ENCODE results near the gene AOAH.
A peak's percentile ranks its signal among the peaks of the same experiment; 100 is the strongest.
"Not testable (repeated sequence)": the region's sequence is repeated elsewhere in the genome, so short reads cannot be mapped to it uniquely, and the experiment has no call there.

Gene AOAH

GRCh38 chr7:36497176-36497575, 227.1 kb downstream of the AOAH start:
- DNase-seq = not testable (repeated sequence)

DNA sequence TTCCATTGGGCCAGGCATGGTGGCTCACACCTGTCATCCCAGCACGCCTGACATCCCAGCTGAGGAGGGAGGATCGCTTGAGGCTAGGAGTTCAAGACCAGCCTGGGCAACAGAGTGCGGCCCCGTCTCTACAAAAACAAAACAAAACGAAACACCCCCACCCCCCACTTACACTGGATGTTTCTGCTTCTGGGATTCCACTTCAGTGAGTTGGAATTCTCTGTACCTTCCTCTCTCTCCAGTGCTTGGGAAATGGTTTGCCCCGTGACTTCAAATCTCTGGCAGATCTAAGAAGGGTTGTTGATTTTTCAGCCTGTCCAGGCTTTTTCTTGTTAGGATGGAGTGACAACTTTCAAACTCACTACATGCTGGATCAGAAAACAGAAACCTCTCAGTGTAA, 227.7 kb downstream of the AOAH start:
- no peak for DNase-seq

- no peak for DNase-seq
Observed at GRCh38 chr7:36491317-36491716, 233.0 kb downstream of the AOAH start.

GRCh38 chr7:36490419-36490830, 233.9 kb downstream of the AOAH start:
- peak; percentile 71 for DNase-seq

DNA sequence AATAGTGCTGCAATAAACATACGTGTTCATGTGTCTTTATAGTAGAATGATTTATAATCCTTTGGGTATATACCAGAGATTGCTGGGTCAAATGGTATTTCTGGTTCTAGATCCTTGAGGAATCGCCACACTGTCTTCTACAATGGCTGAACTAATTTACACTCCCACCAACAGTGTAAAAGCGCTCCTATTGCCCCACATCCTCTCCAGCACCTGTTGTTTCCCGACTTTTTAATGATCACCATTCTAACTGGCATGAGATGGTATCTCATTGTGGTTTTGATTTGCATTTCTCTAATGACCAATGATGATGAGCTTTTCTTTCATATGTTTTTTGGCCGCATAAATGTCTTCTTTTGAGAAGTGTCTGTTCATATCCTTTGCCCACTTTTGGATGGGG, 235.6 kb downstream of the AOAH start:
- DNase-seq = not testable (repeated sequence)

DNA sequence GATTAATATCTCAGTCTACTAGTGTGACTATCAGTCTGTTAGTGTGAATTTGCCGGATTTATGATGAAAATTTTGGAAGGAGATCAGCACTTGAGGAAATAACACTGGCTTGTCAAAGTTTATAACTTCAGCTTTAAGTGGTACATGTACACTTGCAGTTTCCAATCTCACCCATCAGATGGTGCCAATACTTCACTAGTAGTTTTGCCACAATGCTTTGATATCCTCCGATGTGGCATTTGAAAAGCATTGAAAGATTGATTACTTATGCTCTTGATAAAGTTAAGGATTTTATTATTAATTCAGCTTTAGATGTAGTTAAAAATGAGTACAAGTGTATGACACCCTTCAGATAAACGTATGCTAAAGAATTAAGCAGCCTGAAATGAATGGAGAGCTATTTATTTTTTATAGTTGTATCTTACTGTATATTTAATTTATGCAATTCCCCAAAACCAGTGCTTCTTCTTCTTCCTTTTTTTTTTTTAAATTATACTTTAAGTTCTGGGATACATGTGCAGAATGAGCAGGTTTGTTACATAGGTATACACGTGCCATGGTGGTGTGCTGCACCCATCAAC, 236.4 kb downstream of the AOAH start:
- DNase-seq = peak; percentile 87

- no peak for DNase-seq
Observed at GRCh38 chr7:36486336-36486735, 238.0 kb downstream of the AOAH start.

DNA sequence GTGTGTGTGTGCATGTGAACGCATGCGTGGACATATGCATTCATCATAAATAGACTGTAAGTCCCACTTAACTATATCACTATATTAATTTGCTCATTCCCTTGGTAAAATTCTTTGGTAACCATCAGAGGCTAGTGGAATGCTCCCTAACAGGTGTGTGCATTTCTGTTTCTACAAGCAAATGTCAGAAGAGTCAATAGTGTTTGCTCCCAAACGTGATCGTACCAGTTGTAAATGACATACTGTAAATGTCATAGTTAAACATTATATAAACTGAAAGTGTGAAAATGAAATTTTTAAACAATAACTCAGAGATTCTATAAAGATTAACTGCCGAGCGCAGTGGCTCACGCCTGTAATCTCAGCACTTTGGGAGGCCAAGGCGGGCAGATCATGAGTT, 240.0 kb downstream of the AOAH start:
- DNase-seq = no peak

GRCh38 chr7:36483853-36484252, 240.4 kb downstream of the AOAH start:
- not testable (repeated sequence) for DNase-seq

- DNase-seq = no peak
Observed at GRCh38 chr7:36478745-36479144, 245.5 kb downstream of the AOAH start.

DNA sequence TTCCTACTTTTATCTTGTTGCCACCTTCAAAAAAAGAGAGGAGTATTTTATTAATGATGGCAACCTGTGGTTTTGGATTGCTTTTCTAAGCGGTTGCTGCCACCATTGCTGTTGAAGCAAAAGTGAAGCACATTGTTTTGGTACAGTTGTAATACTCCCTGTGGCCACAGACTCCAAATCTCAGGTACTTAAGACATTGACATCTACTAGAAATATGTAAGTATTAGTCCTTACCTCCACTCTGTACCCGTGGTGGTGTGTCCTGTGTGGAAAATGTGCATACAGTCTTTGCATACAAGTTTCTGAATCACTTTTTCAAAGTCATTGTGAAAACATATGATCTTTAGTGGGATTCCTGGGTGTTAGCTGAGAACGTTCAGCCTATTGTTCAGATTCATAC, 248.9 kb downstream of the AOAH start:
- no peak for DNase-seq

DNA sequence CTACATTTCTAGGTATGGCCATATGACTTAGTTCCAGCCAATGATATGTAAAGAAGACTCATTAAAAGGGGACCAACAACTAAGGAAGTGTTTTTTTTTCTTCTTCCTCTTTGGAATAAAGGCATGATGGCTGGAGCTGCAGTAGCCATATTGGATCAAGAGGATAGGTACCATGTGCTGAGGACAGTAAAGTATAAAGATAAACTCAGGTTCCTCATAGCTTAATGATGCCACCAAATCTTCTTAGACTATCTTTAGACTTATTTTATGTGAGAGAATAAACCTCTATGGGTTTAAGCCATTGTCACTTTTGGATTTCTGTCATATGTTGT, 249.3 kb downstream of the AOAH start:
- DNase-seq = no peak

GRCh38 chr7:36474283-36475010, 249.8 kb downstream of the AOAH start:
- DNase-seq = no peak

DNA sequence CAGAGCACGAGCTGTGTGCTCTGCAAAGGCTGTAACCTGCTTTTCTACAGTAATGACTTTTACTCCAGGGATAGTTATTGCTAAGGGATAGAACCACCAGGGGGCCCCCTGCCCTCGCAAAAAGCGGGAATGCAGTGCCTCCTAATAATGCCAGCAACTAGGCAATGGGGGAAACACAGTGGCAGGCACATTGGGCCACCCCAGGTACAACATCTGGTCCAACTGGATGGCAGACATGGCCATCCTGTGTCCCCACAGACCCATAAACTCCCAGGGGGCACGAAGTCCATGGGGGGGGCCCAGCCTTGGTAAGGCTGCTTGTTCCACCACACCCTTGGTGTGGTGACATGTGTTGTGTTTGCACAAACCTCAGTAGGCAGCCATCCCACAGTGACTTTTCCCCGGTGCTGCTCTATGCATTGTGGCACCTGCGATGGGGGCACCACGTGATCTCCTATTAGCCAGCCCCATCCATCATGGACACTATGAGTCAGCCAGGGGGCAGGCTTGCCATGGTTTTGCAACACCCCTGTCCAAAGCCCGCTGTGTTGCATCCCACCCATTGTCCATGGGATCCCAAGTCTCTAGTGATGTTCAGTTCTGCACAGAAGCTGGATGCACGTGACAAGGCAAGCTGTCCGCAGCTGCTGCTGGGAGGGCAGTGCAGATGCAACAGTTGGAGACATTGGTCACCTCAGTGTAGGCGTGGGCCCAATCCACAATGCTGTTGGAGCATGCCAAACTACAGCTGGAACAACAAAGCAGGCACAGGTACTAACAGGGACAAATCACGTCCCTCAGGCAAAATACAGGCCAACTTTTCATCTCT, 250.6 kb downstream of the AOAH start:
- peak; percentile 53 for DNase-seq

DNA sequence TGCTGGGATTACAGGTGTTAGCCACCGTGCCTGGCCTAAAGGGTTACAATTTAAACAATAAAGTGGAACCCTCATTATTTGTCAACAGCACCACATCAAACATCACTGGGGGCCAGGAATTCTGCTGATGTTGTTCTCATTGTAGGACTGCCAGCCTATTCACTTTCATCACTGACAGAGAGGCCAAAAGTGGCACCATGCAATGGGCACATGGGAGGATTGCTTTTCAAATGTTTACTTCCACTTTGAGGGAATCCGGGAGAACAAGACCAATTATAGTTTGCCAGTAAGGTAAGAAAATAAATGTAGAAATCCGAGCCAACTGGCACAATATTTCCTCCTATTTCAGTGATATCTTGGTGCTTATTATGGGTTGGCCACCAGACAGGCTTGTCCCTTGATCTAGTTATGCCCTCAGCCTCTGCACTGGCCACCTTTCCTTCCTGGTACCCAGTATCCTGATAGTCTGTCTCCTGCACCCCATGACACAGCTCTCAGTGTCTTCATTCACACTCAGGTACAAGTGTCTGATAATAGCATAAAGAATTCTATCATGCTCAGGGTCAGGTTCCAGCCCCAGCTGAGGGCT, 252.1 kb downstream of the AOAH start:
- DNase-seq = no peak

DNA sequence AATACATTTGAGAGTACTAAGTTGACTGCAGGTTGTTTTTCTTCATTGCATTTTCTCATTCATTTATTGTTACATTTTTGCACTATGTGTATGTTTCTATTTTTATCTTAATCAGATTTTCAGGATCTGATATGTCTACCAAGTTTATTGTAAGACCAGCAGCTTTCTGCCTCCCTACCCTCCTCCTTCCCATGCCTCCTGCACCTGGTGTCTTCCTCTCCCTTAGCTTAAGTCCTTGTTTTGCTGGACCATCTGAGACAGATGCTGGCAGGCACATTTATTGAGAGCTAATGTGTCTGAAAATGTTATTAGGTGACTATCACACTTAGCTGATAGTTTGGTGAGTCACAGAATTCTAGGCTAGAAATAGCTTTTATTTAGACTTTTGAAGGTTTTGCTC, 255.1 kb downstream of the AOAH start:
- no peak for DNase-seq

GRCh38 chr7:36468370-36469101, 255.8 kb downstream of the AOAH start:
- DNase-seq = no peak

DNA sequence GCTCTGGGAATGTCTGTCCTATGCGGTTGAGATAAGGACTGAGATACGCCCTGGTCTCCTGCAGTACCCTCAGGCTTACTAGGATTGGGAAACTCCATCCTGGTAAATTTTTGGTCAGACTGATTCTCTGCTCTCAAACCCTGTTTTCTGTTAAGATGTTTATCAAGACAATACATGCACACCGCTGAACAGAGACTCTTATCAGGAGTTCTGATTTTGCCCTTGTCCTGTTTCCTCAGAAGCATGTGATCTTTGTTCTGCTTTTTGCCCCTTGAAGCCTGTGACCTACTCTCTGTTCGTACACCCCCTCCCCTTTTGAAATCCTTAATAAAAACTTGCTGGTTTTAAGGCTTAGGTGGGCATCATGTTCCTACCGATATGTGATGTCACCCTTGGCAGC, 258.3 kb downstream of the AOAH start:
- not testable (repeated sequence) for DNase-seq

DNA sequence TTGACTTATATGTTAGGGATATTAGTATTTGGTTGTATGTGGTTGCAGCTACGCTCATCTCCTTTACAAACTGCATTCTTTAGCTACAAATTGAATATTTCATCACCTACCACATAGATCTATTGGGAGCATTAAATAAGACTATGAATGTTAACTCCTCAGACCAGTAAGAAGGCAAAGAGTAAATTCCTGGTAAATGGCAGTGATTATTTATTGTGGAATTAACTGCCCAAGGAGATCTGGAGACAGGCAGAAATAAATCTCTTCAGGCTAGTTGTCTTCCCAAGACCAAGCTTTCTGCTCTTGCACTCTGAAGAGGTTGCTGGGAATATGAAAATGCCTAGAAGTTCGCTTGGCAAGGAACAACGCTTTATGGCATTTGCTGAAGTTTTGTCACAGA, 260.0 kb downstream of the AOAH start:
- DNase-seq = no peak
